OCI-LY1 (cell line): ENCODE results near the gene LRTM2.

Experiments used
- H2AFZ ChIP-seq: fragments of 200-600 bp; sonication (generic), shearing (Covaris generic); 2 replicates; pipeline ENCODE4 v1.6.0; 2014; ENCODE audit warnings: antibody characterized with exemption, mild to moderate bottlenecking, low read length
- H3F3A ChIP-seq: fragments of 200-600 bp; sonication (generic), shearing (Covaris generic); 2 replicates; pipeline ENCODE4 v1.6.0; 2014; ENCODE audit warnings: mild to moderate bottlenecking, antibody characterized with exemption, low read length, moderate library complexity; ENCODE audit not compliant: insufficient read depth
- H3K27ac ChIP-seq: fragments of 200-600 bp; sonication (generic); 2 replicates; pipeline ENCODE4 v1.5.1; 2014; ENCODE audit warnings: low read length, mixed run types, mild to moderate bottlenecking, low read depth; ENCODE audit not compliant: poor library complexity, severe bottlenecking
- H3K27me3 ChIP-seq: fragments of 200-600 bp; sonication (generic); 2 replicates; pipeline ENCODE4 v1.6.0; 2014; ENCODE audit warnings: antibody characterized with exemption, mild to moderate bottlenecking, low read length, moderate library complexity; ENCODE audit not compliant: insufficient read depth
- H3K36me3 ChIP-seq: fragments of 200-600 bp; sonication (generic); 2 replicates; pipeline ENCODE4 v1.6.1; 2014; ENCODE audit warnings: mild to moderate bottlenecking, antibody characterized with exemption, low read length, moderate library complexity, mixed read lengths; ENCODE audit not compliant: insufficient read depth
- H3K4me1 ChIP-seq: fragments of 200-600 bp; sonication (generic); 2 replicates; pipeline ENCODE4 v1.5.1; 2014; ENCODE audit warnings: mild to moderate bottlenecking, low read length, moderate library complexity; ENCODE audit not compliant: insufficient read depth, severe bottlenecking
- H3K4me2 ChIP-seq: fragments of 200-600 bp; sonication (generic), shearing (Covaris generic); 2 replicates; pipeline ENCODE4 v1.6.1; 2014; ENCODE audit warnings: low read length
- H3K4me3 ChIP-seq: fragments of 200-600 bp; sonication (generic); 2 replicates; pipeline ENCODE4 v1.5.1; 2014; ENCODE audit warnings: low read length, low read depth, mild to moderate bottlenecking, mixed read lengths; ENCODE audit not compliant: poor library complexity, severe bottlenecking
- H3K79me2 ChIP-seq: fragments of 200-600 bp; shearing (Covaris generic); 2 replicates; pipeline ENCODE4 v1.6.1; 2016; ENCODE audit warnings: mixed run types, low read length, mixed read lengths; ENCODE audit not compliant: insufficient read depth
- H3K9ac ChIP-seq: fragments of 200-600 bp; sonication (generic), shearing (Covaris generic); 2 replicates; pipeline ENCODE4 v1.6.1; 2014; ENCODE audit warnings: mild to moderate bottlenecking, low read length, mixed read lengths
- H3K9me2 ChIP-seq: fragments of 200-600 bp; sonication (generic), shearing (Covaris generic); 2 replicates; pipeline ENCODE4 v1.6.1; 2014; ENCODE audit warnings: low read depth, mild to moderate bottlenecking, low read length, mixed read lengths
- H3K9me3 ChIP-seq: fragments of 200-600 bp; shearing (Covaris generic); 2 replicates; pipeline ENCODE4 v1.6.1; 2014; ENCODE audit warnings: low read length, mixed read lengths
- H4K20me1 ChIP-seq: fragments of 200-600 bp; sonication (generic), shearing (Covaris generic); 2 replicates; pipeline ENCODE4 v1.6.0; 2016; ENCODE audit warnings: mild to moderate bottlenecking, low read length; ENCODE audit not compliant: insufficient read depth
- CTCF ChIP-seq: fragments of 200-600 bp; sonication (generic), shearing (Covaris generic); IDR thresholded peaks from 2 replicates; pipeline ENCODE4 v1.5.1; 2017; ENCODE audit warnings: mild to moderate bottlenecking, antibody characterized with exemption, low read length, moderate library complexity, mixed read lengths
- EZH2 ChIP-seq: fragments of 200-600 bp; sonication (generic), shearing (Covaris generic); IDR thresholded peaks from 2 replicates; pipeline ENCODE4 v1.8.0; 2017; ENCODE audit warnings: borderline replicate concordance, mixed run types, mild to moderate bottlenecking, antibody characterized with exemption, low read length, moderate library complexity, mixed read lengths

LRTM2 gene

GRCh38 chr12:1781772-1782171 is 38.6 kb upstream of the LRTM2 start:
- Histone ChIP-seq H3K4me3 (no peak overlapping the region), H3K9ac (no peak overlapping the region), H3K9me3 (no peaks in the 10 kb centered on the region), H3F3A (no peaks in the 10 kb centered on the region), H4K20me1 (no peaks in the 10 kb centered on the region), H3K27me3 (no peaks in the 10 kb centered on the region), H3K79me2 (no peaks in the 10 kb centered on the region), H3K4me1 (no peaks in the 10 kb centered on the region), H2AFZ (no peak overlapping the region), H3K27ac (no peak overlapping the region), H3K4me2 (no peak overlapping the region), H3K9me2 (no peaks in the 10 kb centered on the region), H3K36me3 (peaks cover 80% of the 10 kb centered on the region)
- no peak for TF ChIP-seq EZH2
- TF ChIP-seq CTCF: no peak

- no peaks in the 10 kb centered on the region for H4K20me1 ChIP-seq
- no peaks in the 10 kb centered on the region for H3F3A ChIP-seq
- H3K79me2 ChIP-seq: no peaks in the 10 kb centered on the region
- H3K27me3 ChIP-seq: no peaks in the 10 kb centered on the region
- no peak overlapping the region for H2AFZ ChIP-seq
- no peak overlapping the region for H3K27ac ChIP-seq
- peaks cover 85% of the 10 kb centered on the region for H3K36me3 ChIP-seq
- TF ChIP-seq EZH2 (no peak), CTCF (no peak)
- no peaks in the 10 kb centered on the region for H3K9me2 ChIP-seq
- H3K9me3 ChIP-seq: no peaks in the 10 kb centered on the region
- no peak overlapping the region for H3K9ac ChIP-seq
- H3K4me3 ChIP-seq: no peak overlapping the region
- H3K4me1 ChIP-seq: no peaks in the 10 kb centered on the region
- no peak overlapping the region for H3K4me2 ChIP-seq
Observed at GRCh38 chr12:1782215-1782614, 38.1 kb upstream of the LRTM2 start.

- Histone ChIP-seq H3K4me1 (peaks cover 16% of the 10 kb centered on the region), H3K36me3 (peaks cover 54% of the 10 kb centered on the region), H2AFZ (no peak overlapping the region), H3K79me2 (no peaks in the 10 kb centered on the region), H4K20me1 (no peaks in the 10 kb centered on the region), H3F3A (no peaks in the 10 kb centered on the region), H3K4me2 (no peak overlapping the region), H3K9ac (no peak overlapping the region), H3K27me3 (no peaks in the 10 kb centered on the region), H3K9me2 (no peaks in the 10 kb centered on the region), H3K9me3 (no peaks in the 10 kb centered on the region), H3K4me3 (no peak overlapping the region), H3K27ac (no peak overlapping the region)
- TF ChIP-seq CTCF (no peak), EZH2 (no peak)
Observed at GRCh38 chr12:1787714-1788113, 32.7 kb upstream of the LRTM2 start.
